HepG2 (cell line): ENCODE data around the gene DAAM2. TPM values are rescaled to one million over a fixed set of nuclear protein-coding genes. Genes with fewer than 3 reads are reported as not detected.

Experiments used
- ATAC-seq: fragments of 200-7000 bp; cut with Tn5 transposase; 3 replicates; pipeline ENCODE4 v1.9.1; 2020; ENCODE audit warnings: mild to moderate bottlenecking, moderate library complexity
- BruUV-seq: library from RNA; stranded (reverse); fragments of 400-500 nt; replicated peaks from 2 replicates; lab custom pipeline; 2021; lab: Mats Ljungman, UMichigan
- CTCF ChIA-PET: fragments of 300-600 bp; formaldehyde crosslinking; extraction: SDS; loops from one replicate; lab custom pipeline; 2021; ENCODE audit warnings: low total read pairs, inconsistent platforms, low intra/inter-chr PET ratio; lab: Yijun Ruan, JAX
- POLR2A ChIA-PET: fragments of 350-600 bp; sonication (Branson Sonifier 250); formaldehyde crosslinking; loops from one replicate; lab custom pipeline; 2020; ENCODE audit warnings: antibody characterized with exemption, inconsistent platforms; lab: Yijun Ruan, JAX
- DNase-seq: peaks from one replicate; pipeline ENCODE4 v3.0.0-alpha.2; 2015; ENCODE audit warnings: low spot score
- FAIRE-seq: peaks from 3 replicates; lab custom pipeline; 2011; peaks lifted over from hg19 to GRCh38; lab: Jason Lieb, UNC
- H2AFZ ChIP-seq: one replicate; pipeline ENCODE4 v1.6.1; 2011; ENCODE audit warnings: low read length, inconsistent platforms
- H3K27ac ChIP-seq: fragments of 300-600 bp; 3 replicates; pipeline ENCODE4 v1.8.0; 2011; ENCODE audit warnings: mixed run types, mild to moderate bottlenecking, mixed read lengths, low read length, inconsistent platforms; ENCODE audit not compliant: insufficient read depth; ENCODE audit errors: extremely low read length
- H3K27me3 ChIP-seq, 2 experiments: fragments of 200-600 bp in 1 of 2; 2 replicates in 1 of 2; 3 replicates in 1 of 2; pipeline versions ENCODE4 v1.6.0 to v1.8.0; 2011; ENCODE audit warnings: low read length in 2 of 2, mild to moderate bottlenecking in 2 of 2, moderate library complexity in 2 of 2, inconsistent platforms in 1 of 2; ENCODE audit not compliant: insufficient read depth in 2 of 2, control insufficient read depth in 1 of 2
- H3K36me3 ChIP-seq, 2 experiments: fragments of 200-600 bp in 1 of 2; replicated peaks in 1 of 2; 2 replicates in 1 of 2; 3 replicates in 1 of 2; pipeline versions ENCODE4 v1.5.1 to v1.8.0; 2011; ENCODE audit warnings: low read length in 2 of 2, inconsistent platforms in 1 of 2; ENCODE audit not compliant: insufficient read depth in 2 of 2, control insufficient read depth in 1 of 2
- H3K4me1 ChIP-seq: 2 replicates; pipeline ENCODE4 v1.5.1; 2012; ENCODE audit warnings: low read length, inconsistent platforms; ENCODE audit not compliant: insufficient read depth
- H3K4me2 ChIP-seq: 2 replicates; pipeline ENCODE4 v1.6.0; 2011; ENCODE audit warnings: low read depth, low read length, inconsistent platforms
- H3K4me3 ChIP-seq, 3 experiments: fragments of 200-600 bp in 1 of 3; sonication (generic), shearing (Covaris generic) in 1 of 3; replicated peaks in 1 of 3; 2 replicates each; pipeline ENCODE4 v1.5.1; 2011 to 2016; ENCODE audit warnings: low read length in 3 of 3, inconsistent platforms in 2 of 3, low read depth in 2 of 3, mild to moderate bottlenecking in 2 of 3, control low read depth in 1 of 3, mixed read lengths in 1 of 3; ENCODE audit not compliant: insufficient read depth in 1 of 3
- H3K79me2 ChIP-seq: one replicate; pipeline ENCODE4 v1.6.1; 2011; ENCODE audit warnings: low read length, inconsistent platforms; ENCODE audit not compliant: insufficient read depth
- H3K9ac ChIP-seq: 2 replicates; pipeline ENCODE4 v1.6.0; 2011; ENCODE audit warnings: mild to moderate bottlenecking, low read depth, low read length, inconsistent platforms; ENCODE audit not compliant: insufficient read depth
- H3K9me3 ChIP-seq: 2 replicates; pipeline ENCODE4 v1.5.1; 2012; ENCODE audit warnings: mild to moderate bottlenecking, low read length
- H4K20me1 ChIP-seq: 2 replicates; pipeline ENCODE4 v1.6.0; 2011; ENCODE audit warnings: inconsistent platforms, mild to moderate bottlenecking, low read length, moderate library complexity; ENCODE audit not compliant: insufficient read depth
- HMGA1 ChIP-seq: sonication (generic); formaldehyde crosslinking; conservative IDR thresholded peaks from 2 replicates; pipeline ENCODE4 v1.4.0; 2020; ENCODE audit warnings: missing genetic modification reagents
- IRX3 ChIP-seq: sonication (generic); formaldehyde crosslinking; IDR thresholded peaks from 2 replicates; pipeline ENCODE4 v1.8.1; 2023; ENCODE audit warnings: mild to moderate bottlenecking, low read depth, missing genetic modification reagents, borderline replicate concordance
- MAZ ChIP-seq, 2 experiments: sonication (generic) in 1 of 2; formaldehyde crosslinking in 1 of 2; IDR thresholded peaks; 2 replicates each; pipeline versions ENCODE4 v1.5.0 to v1.6.1; 2012 to 2020; ENCODE audit warnings: low read depth in 2 of 2, mild to moderate bottlenecking in 2 of 2, borderline replicate concordance in 1 of 2, improper control_type of control experiment in 1 of 2, low read length in 1 of 2, missing genetic modification reagents in 1 of 2, moderate library complexity in 1 of 2
- MTA1 ChIP-seq: sonication (generic); formaldehyde crosslinking; IDR thresholded peaks from 2 replicates; pipeline ENCODE4 v1.4.0; 2020; ENCODE audit warnings: missing genetic modification reagents, mild to moderate bottlenecking, borderline replicate concordance
- SOX13 ChIP-seq, 3 experiments: fragments of 450-650 bp in 1 of 3; sonication (generic) in 1 of 3; formaldehyde crosslinking in 1 of 3; IDR thresholded peaks in 2 of 3; conservative IDR thresholded peaks in 1 of 3; 2 replicates each; pipeline versions ENCODE4 v1.5.0 to v1.6.1; 2016 to 2020; ENCODE audit warnings: antibody characterized with exemption in 1 of 3, mild to moderate bottlenecking in 1 of 3, missing compliant biosample characterization in 1 of 3, missing genetic modification reagents in 1 of 3, moderate library complexity in 1 of 3
- ZNF230 ChIP-seq: sonication (generic); formaldehyde crosslinking; IDR thresholded peaks from 2 replicates; pipeline ENCODE4 v1.4.0; 2020; ENCODE audit warnings: mild to moderate bottlenecking, missing genetic modification reagents
- ZNF292 ChIP-seq: sonication (generic); formaldehyde crosslinking; IDR thresholded peaks from 2 replicates; pipeline ENCODE4 v1.8.1; 2022; ENCODE audit warnings: mild to moderate bottlenecking, low read depth, missing genetic modification reagents, borderline replicate concordance
- ZNF343 ChIP-seq: sonication (generic); formaldehyde crosslinking; IDR thresholded peaks from 2 replicates; pipeline ENCODE4 v1.4.0; 2020; ENCODE audit warnings: mild to moderate bottlenecking, missing genetic modification reagents
- ZNF510 ChIP-seq: sonication (generic); formaldehyde crosslinking; IDR thresholded peaks from 2 replicates; pipeline ENCODE4 v1.4.0; 2020; ENCODE audit warnings: low read depth, mild to moderate bottlenecking, missing genetic modification reagents
- ZNF547 ChIP-seq: sonication (generic); formaldehyde crosslinking; IDR thresholded peaks from 2 replicates; pipeline ENCODE4 v1.5.1; 2020; ENCODE audit warnings: mild to moderate bottlenecking, missing genetic modification reagents
- ZNF883 ChIP-seq: sonication (generic); formaldehyde crosslinking; IDR thresholded peaks from 2 replicates; pipeline ENCODE4 v1.5.1; 2020; ENCODE audit warnings: mild to moderate bottlenecking, missing genetic modification reagents; ENCODE audit errors: not compliant biosample characterization
- WGBS: methylation state at CpG from one replicate; pipeline ENCODE4 v1.1.6; 2017; ENCODE audit warnings: low lambda C conversion rate; 5-methylcytosine and 5-hydroxymethylcytosine counted together
- in situ Hi-C: cut with HindIII; loops from 2 replicates; pipeline ENCODE4 v1.10.0; 2017; ENCODE audit warnings: low pct_unique_long_range_greater_than_20kb; ENCODE audit not compliant: extremely low pct_ligation_motif_present
- intact Hi-C: fragments of 100-400 bp; cut with micrococcal nuclease; formaldehyde crosslinking; loops from one replicate; pipeline ENCODE4 v1.10.0; 2022; ENCODE audit not compliant: unreplicated experiment
- polyA plus RNA-seq, 8 experiments: library from polyadenylated mRNA; depleted of rRNA in 3 of 8; stranded (reverse) in 7 of 8; unstranded in 1 of 8; fragments of >200 nt; fragmentation: Illumina TruSeq in 4 of 8; extraction: Trizol in 4 of 8; gene quantifications; 2 replicates each; pipeline versions ENCODE4 v1.2.1 to v1.2.3, GENCODE V29; 2011 to 2016; ENCODE audit warnings: low read depth in 4 of 8, missing spikeins in 1 of 8, mixed read lengths in 1 of 8; ENCODE audit not compliant: insufficient read depth in 1 of 8
- total RNA-seq, 5 experiments: library from RNA; depleted of rRNA; stranded (reverse); fragments of >200 nt; fragmentation: Illumina TruSeq; extraction: Trizol; gene quantifications; 2 replicates each; pipeline ENCODE4 v1.2.3, GENCODE V29; 2016; ENCODE audit warnings: low read depth in 1 of 5
- TF ChIP-seq, protein P1 (sequence below): sonication (generic); formaldehyde crosslinking; conservative IDR thresholded peaks from 2 replicates; pipeline ENCODE4 v1.8.1; 2023; ENCODE audit warnings: missing genetic modification reagents
- TF ChIP-seq, protein P2 (sequence below): sonication (generic); formaldehyde crosslinking; IDR thresholded peaks from 2 replicates; pipeline ENCODE4 v1.4.0; 2020; ENCODE audit warnings: mild to moderate bottlenecking, missing genetic modification reagents
- TF ChIP-seq, protein P3 (sequence below): sonication (generic); formaldehyde crosslinking; IDR thresholded peaks from 2 replicates; pipeline ENCODE4 v1.4.0; 2020; ENCODE audit warnings: missing genetic modification reagents

The DAAM2 gene
- total and polyA plus RNA-seq, 2 of the 13 experiments (the other 11 are each of a cell fraction or from before 2014, with no cell fraction given), result 0.01 TPM; not detected in 1

DNA sequence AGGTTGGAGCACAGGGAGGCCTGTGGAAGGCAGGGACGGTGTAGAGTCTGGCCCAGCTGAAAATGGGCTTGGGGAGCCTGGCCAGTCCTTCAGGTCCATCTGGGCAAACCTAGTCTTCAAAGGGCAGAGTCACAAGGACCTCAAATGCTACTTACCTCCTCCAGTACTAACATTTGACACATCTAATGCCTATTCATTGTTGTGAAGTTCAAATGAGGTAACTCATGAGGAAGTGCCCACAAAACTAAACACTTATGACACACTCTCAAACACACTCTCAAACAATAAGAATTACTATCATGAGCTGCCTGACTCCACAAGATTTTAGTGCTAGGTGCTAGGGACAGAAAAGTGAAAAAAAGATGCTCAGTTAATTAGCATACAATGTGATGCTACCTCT lies 27.1 kb downstream of the DAAM2 start (continued):
- TF ChIP-seq, protein P1, sequence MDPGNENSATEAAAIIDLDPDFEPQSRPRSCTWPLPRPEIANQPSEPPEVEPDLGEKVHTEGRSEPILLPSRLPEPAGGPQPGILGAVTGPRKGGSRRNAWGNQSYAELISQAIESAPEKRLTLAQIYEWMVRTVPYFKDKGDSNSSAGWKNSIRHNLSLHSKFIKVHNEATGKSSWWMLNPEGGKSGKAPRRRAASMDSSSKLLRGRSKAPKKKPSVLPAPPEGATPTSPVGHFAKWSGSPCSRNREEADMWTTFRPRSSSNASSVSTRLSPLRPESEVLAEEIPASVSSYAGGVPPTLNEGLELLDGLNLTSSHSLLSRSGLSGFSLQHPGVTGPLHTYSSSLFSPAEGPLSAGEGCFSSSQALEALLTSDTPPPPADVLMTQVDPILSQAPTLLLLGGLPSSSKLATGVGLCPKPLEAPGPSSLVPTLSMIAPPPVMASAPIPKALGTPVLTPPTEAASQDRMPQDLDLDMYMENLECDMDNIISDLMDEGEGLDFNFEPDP (CRISPR knock-in tag), result no peak
- TF ChIP-seq SOX13 (IDR thresholded peaks at IDR 0.05) (no peak), SOX13 (CRISPR knock-in tag; conservative IDR thresholded peaks at IDR 0.05 in 1 of 2, IDR thresholded peaks at IDR 0.05 in 1 of 2) (no peak), ZNF510 (no peak), IRX3 (CRISPR knock-in tag) (no peak)
- TF ChIP-seq, all 625 proteins: peak for 0

DNA sequence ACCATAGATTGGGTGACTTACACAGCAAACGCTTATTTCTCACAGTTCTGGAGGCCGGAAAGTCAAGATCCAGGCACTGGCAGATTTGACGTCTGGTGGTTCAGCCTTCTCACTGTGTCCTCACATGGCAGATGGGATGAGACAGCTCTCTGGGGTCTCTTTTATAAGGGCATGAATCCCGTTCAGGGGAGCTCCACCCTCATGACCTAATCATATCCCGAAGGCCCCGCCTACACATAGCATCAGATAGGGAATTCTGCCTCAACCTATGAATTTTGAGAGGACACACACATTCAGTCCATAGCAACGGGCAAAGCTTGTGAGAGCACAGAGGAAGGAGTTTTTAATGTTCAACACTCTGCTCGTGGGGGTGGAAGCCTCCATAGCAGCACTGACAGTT lies 27.5 kb downstream of the DAAM2 start:
- in situ Hi-C loops (no loop called here), intact Hi-C loops (no loop called here)
- ChIA-PET CTCF (no interaction called here), POLR2A (no interaction called here)
- ATAC-seq (no peak), FAIRE-seq (no peak), DNase-seq (no peak)
- no peaks in the 10 kb centered on the region for H3K4me1 ChIP-seq
- H4K20me1 ChIP-seq, result no peaks in the 10 kb centered on the region
- BruUV-seq, result no TSS peak
- H2AFZ ChIP-seq, result no peak overlapping the region
- H3K9me3 ChIP-seq, result no peaks in the 10 kb centered on the region
- H3K9ac ChIP-seq, result no peak overlapping the region
- no peaks in the 10 kb centered on the region for H3K36me3 ChIP-seq
- H3K4me2 ChIP-seq, result no peak overlapping the region
- 29% methylated on average over 8 of the region's 8 CpGs for WGBS
- no peak overlapping the region for H3K27ac ChIP-seq
- H3K4me3 ChIP-seq, result no peak overlapping the region
- H3K79me2 ChIP-seq, result no peaks in the 10 kb centered on the region
- no peaks in the 10 kb centered on the region for H3K27me3 ChIP-seq
- no peak for TF ChIP-seq HMGA1 (CRISPR knock-in tag)
- TF ChIP-seq, protein P2, sequence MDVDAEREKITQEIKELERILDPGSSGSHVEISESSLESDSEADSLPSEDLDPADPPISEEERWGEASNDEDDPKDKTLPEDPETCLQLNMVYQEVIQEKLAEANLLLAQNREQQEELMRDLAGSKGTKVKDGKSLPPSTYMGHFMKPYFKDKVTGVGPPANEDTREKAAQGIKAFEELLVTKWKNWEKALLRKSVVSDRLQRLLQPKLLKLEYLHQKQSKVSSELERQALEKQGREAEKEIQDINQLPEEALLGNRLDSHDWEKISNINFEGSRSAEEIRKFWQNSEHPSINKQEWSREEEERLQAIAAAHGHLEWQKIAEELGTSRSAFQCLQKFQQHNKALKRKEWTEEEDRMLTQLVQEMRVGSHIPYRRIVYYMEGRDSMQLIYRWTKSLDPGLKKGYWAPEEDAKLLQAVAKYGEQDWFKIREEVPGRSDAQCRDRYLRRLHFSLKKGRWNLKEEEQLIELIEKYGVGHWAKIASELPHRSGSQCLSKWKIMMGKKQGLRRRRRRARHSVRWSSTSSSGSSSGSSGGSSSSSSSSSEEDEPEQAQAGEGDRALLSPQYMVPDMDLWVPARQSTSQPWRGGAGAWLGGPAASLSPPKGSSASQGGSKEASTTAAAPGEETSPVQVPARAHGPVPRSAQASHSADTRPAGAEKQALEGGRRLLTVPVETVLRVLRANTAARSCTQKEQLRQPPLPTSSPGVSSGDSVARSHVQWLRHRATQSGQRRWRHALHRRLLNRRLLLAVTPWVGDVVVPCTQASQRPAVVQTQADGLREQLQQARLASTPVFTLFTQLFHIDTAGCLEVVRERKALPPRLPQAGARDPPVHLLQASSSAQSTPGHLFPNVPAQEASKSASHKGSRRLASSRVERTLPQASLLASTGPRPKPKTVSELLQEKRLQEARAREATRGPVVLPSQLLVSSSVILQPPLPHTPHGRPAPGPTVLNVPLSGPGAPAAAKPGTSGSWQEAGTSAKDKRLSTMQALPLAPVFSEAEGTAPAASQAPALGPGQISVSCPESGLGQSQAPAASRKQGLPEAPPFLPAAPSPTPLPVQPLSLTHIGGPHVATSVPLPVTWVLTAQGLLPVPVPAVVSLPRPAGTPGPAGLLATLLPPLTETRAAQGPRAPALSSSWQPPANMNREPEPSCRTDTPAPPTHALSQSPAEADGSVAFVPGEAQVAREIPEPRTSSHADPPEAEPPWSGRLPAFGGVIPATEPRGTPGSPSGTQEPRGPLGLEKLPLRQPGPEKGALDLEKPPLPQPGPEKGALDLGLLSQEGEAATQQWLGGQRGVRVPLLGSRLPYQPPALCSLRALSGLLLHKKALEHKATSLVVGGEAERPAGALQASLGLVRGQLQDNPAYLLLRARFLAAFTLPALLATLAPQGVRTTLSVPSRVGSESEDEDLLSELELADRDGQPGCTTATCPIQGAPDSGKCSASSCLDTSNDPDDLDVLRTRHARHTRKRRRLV (CRISPR knock-in tag), result no peak
- TF ChIP-seq ZNF230 (CRISPR knock-in tag), result no peak
- no peak for TF ChIP-seq ZNF547 (CRISPR knock-in tag)
- no peak for TF ChIP-seq ZNF292 (CRISPR knock-in tag)
- TF ChIP-seq MTA1, result no peak
- TF ChIP-seq MAZ (IDR thresholded peaks at IDR 0.05; ENCODE audit: borderline replicate concordance, low read depth, low read length), result no peak
- TF ChIP-seq MAZ (CRISPR knock-in tag; IDR thresholded peaks at IDR 0.05; ENCODE audit: low read depth), result no peak
- TF ChIP-seq ZNF343, result no peak
- no peak for TF ChIP-seq ZNF883
- TF ChIP-seq, protein P3, sequence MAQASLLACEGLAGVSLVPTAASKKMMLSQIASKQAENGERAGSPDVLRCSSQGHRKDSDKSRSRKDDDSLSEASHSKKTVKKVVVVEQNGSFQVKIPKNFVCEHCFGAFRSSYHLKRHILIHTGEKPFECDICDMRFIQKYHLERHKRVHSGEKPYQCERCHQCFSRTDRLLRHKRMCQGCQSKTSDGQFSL, result no peak
